ENCODE results near the gene HMGA1. TPM values are rescaled to one million over a fixed set of nuclear protein-coding genes. Genes with fewer than 3 reads are reported as not detected.

The HMGA1 gene
- total RNA-seq, 1 donor from 2014 or later = 51.9 TPM

- intact Hi-C loops (cut with micrococcal nuclease) = no loop called here
- ATAC-seq (no peak), DNase-seq (no peak)
Observed at GRCh38 chr6:34218691-34219090, 18.0 kb upstream of the HMGA1 start.

GRCh38 chr6:34223381-34223955 lies 13.2 kb upstream of the HMGA1 start:
- intact Hi-C loops (cut with micrococcal nuclease) = no loop called here
- ATAC-seq (peak; percentile 33), DNase-seq (peak; percentile 41)

- intact Hi-C loops (cut with micrococcal nuclease) = no loop called here
- DNase-seq (peak; percentile 95), ATAC-seq (peak; percentile 99)
Observed at GRCh38 chr6:34223956-34224940, 12.4 kb upstream of the HMGA1 start.

DNA sequence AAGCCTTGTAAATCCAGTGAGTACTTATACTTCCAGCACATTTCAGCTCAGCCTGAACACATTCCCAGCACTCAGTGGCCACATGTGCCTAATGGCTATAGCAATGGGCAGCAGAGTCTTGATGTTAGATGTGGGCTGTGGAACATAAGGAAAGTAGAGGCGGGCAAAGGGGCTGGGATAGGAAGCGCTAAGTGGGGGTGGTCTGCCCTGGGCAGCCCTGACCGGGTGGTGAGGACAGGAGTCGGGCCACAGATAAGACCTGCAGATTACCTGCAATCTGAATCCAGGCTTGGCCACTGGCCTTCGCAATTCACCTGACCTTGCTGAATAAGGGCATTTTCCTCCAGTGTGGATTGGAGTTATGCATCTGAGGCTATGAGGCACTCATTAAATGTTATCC lies 11.1 kb upstream of the HMGA1 start:
- ATAC-seq = no peak
- intact Hi-C loops (cut with micrococcal nuclease) = no loop called here
- DNase-seq = no peak

GRCh38 chr6:34226066-34226465 lies 10.6 kb upstream of the HMGA1 start:
- ATAC-seq = no peak
- intact Hi-C loops (cut with micrococcal nuclease) = no loop called here

DNA sequence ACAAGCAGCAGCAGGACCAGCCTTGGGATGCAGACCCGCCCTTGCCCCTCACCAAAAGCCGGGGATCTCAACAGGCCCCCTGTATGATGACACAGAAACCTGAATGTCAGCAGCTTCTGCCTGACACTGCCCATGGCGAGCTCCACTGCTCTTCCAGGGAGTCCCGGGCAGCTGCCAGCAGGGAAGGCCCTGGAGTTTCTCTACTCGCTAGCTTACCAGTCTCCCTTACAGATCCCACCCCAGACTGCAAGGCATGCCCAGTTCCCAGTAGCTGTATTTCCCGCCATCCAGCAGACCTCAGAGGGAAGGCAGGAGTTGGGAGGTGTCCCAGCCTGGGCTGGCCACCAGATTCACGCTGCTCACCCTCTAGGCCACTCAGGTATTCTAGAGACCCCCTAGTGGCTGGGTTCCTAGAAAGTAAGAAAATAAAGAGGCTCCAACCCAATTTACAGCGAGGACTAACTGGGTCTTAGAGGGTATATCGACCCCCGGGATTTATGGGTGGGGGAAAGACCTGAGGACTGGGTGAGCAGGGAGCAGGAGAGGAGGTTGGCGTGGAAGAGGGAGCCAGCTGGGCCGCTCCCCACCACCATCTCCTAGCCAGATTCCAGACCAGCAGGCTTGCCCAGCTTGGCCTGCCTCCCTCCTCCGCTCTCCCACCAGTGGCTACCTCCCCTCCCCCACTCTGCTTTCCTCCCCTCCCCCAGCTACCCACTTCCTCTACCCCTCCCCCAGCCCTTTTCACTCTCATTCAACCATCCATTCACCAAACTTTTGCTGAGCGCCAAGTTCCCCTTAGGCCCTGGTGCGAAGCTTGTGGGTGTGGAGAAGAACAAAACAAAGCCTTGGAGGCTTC lies 9.7 kb upstream of the HMGA1 start:
- intact Hi-C loops (cut with micrococcal nuclease) = no loop called here

More at GRCh38 chr6:34226066-34226465, 10.6 kb upstream of the HMGA1 start:
- DNase-seq = no peak

DNA sequence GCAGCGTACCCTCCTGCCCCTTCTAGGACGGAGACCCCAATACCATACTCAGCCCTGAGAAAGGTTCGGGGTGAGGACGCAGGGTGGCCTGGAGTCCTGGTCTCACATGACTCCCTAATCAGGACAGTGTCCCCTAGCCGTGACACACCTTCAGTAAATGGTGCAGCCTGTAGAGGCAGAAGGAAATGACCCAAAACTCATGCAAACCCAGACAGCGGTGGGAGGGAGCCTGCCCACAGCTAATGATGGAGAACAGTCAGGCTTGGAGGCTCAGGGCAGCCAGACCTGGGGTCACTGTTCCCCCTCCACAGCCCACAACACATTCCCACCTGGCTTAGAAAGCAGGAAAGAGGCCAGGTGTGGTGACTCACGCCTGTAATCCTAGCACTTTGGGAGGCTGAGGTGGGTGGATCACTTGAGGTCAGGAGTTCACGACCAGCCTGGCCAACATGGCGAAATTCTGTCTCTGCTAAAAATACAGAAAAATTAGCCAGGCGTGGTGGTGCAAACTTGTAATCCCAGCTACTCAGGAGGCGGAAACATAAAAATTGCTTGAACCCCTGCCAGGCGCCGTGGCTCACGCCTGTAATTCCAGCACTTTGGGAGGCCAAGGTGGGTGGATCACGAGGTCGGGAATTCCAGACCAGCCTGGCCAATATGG lies 8.8 kb upstream of the HMGA1 start:
- ATAC-seq = no peak
- intact Hi-C loops (cut with micrococcal nuclease) = no loop called here
- DNase-seq = no peak

More for the DNA sequence above, 9.7 kb upstream of the HMGA1 start:
- ATAC-seq (no peak), DNase-seq (no peak)

- no peak for ATAC-seq
- DNase-seq = no peak
- intact Hi-C loops (cut with micrococcal nuclease) = no loop called here
Observed at GRCh38 chr6:34229877-34230276, 6.8 kb upstream of the HMGA1 start.

GRCh38 chr6:34230653-34231371 lies 5.9 kb upstream of the HMGA1 start:
- ATAC-seq (no peak), DNase-seq (no peak)
- intact Hi-C loops (cut with micrococcal nuclease) = no loop called here

DNA sequence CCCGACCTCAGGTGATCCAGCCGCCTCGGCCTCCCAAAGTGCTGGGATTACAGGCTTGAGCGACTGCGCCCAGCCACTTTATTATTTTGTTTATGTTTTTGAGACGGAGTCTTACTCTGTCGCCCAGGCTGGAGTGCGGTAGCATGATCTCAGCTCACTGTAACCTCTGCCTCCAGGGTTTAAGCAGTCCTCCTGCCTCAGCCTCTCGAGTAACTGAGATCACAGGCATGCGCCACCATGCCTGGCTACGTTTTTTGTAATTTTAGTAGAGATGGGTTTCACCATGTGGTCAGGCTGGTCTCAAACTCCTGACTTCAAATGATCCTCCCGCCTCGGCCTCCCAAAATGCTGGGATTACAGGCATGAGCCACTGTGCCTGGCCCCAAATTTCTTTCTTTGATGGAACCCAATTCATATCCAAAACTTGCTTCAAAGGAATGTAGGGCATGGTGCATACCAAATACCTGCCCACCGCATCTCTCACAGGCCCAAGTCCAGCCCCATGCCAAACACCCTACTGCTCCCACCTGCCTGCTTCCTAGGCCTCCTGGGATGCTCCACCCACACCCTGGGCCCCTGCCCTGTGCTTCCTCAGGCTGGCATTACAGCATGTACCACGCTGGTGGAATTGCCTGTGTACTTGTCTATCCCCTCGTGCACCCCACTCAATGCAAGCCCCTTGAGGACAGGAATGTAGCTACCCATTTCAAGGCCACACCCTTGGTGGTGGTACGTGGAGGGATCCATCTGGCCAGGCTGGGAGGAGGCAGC lies 4.9 kb upstream of the HMGA1 start:
- DNase-seq = no peak
- ATAC-seq = no peak
- intact Hi-C loops (cut with micrococcal nuclease) = no loop called here

DNA sequence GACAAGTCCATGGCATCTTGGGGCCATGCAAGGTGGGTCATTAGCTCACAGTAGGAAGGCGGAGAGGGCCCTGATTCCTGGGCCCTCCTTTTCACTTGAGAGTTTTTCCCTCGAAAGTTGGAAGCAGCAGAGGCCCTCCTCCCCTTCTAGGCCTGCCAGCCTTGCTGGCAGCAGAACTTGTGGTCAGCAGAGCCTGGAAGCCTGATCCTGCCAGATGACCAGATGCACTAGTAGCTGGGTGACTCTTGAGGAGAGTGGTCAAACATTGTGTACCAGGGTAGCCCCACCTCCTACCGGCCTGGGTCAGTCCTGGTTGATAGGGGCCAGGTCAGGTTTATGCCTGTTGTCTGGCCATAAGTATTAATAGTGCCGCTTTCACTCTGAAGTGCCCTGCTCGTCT lies 3.8 kb upstream of the HMGA1 start:
- intact Hi-C loops (cut with micrococcal nuclease) = no loop called here
- DNase-seq (no peak), ATAC-seq (no peak)

GRCh38 chr6:34233867-34234266 lies 2.8 kb upstream of the HMGA1 start:
- intact Hi-C loops (cut with micrococcal nuclease) = no loop called here
- DNase-seq (no peak), ATAC-seq (no peak)

- intact Hi-C loops (cut with micrococcal nuclease) = no loop called here
- ATAC-seq (no peak), DNase-seq (no peak)
Observed at GRCh38 chr6:34234667-34235306, 1.9 kb upstream of the HMGA1 start.

GRCh38 chr6:34235307-34236130 lies 1.2 kb upstream of the HMGA1 start:
- DNase-seq (peak; percentile 72), ATAC-seq (peak; percentile 32)
- intact Hi-C loops (cut with micrococcal nuclease) = no loop called here

DNA sequence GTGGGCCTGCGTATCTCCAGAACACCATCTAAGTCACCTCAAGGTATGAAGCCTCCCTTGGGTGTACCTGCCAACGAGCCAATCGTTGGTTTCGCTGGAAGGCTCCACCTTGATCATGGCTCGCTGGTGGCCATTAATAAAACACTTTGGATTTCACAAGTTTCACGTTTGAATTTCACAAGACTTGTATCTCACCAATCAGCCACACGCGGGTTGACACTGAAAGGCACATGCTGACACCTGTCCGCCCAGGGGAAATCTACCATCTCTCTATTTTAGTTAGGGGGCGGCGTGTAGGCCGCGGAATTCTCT lies 586 bp upstream of the HMGA1 start:
- no peak for ATAC-seq
- DNase-seq = no peak
- intact Hi-C loops (cut with micrococcal nuclease) = no loop called here

- intact Hi-C loops (cut with micrococcal nuclease) = no loop called here
- ATAC-seq = peak; percentile 11
Observed at GRCh38 chr6:34237316-34237721, 646 bp downstream of the HMGA1 start.

More at GRCh38 chr6:34237316-34237721, 646 bp downstream of the HMGA1 start:
- DNase-seq = peak; percentile 53
